Measurements from ENCODE around the gene CKS2. TPM values are rescaled to one million over a fixed set of nuclear protein-coding genes. Genes with fewer than 3 reads are reported as not detected.
"Not testable (repeated sequence)": the region's sequence is repeated elsewhere in the genome, so short reads cannot be mapped to it uniquely, and the experiment has no call there.

The CKS2 gene
- 10 to 100 TPM in 2 of 5 donors, 1 to 10 TPM in 1, not detected in 2; 1.4 to 34.7 (median 25.4) TPM for total RNA-seq
- 10 to 100 TPM; 43.5 to 84.0 (median 76.6) TPM for polyA plus RNA-seq
- long read RNA-seq, donor 1, transcript CKS2-201 (3 exons, 613 nt), result major isoform, 14 of 14 reads
- long read RNA-seq, donor 1, partial matches to known transcripts, result 0 of 14 reads
- long read RNA-seq, donor 1, other reads (novel, unspliced or antisense), result 0 of 14 reads
- long read RNA-seq, donor 2, transcript CKS2-201 (3 exons, 613 nt), result major isoform, 21 of 21 reads
- long read RNA-seq, donor 2, partial matches to known transcripts, result 0 of 21 reads
- long read RNA-seq, donor 2, other reads (novel, unspliced or antisense), result 0 of 21 reads
- long read RNA-seq, donor 3, transcript CKS2-201 (3 exons, 613 nt), result major isoform, 26 of 26 reads
- long read RNA-seq, donor 3, partial matches to known transcripts, result 0 of 26 reads
- long read RNA-seq, donor 3, other reads (novel, unspliced or antisense), result 0 of 26 reads
- long read RNA-seq, donor 4, partial matches to known transcripts, result 0 of 4 reads
- long read RNA-seq, donor 4, other reads (novel, unspliced or antisense), result 0 of 4 reads
- long read RNA-seq, donor 5, transcript CKS2-201 (3 exons, 613 nt), result major isoform, 27 of 27 reads
- long read RNA-seq, donor 5, partial matches to known transcripts, result 0 of 27 reads
- long read RNA-seq, donor 5, other reads (novel, unspliced or antisense), result 0 of 27 reads
- long read RNA-seq, donor 6, transcript CKS2-201 (3 exons, 613 nt), result major isoform, 63 of 63 reads
- long read RNA-seq, donor 6, partial matches to known transcripts, result 0 of 63 reads
- long read RNA-seq, donor 6, other reads (novel, unspliced or antisense), result 0 of 63 reads
- long read RNA-seq, donor 7, transcript CKS2-201 (3 exons, 613 nt), result major isoform, 39 of 39 reads
- long read RNA-seq, donor 7, partial matches to known transcripts, result 0 of 39 reads
- long read RNA-seq, donor 7, other reads (novel, unspliced or antisense), result 0 of 39 reads
- long read RNA-seq, donor 8, transcript CKS2-201 (3 exons, 613 nt), result major isoform, 34 of 39 reads
- long read RNA-seq, donor 8, partial matches to known transcripts, result 5 of 39 reads
- long read RNA-seq, donor 8, other reads (novel, unspliced or antisense), result 0 of 39 reads
- long read RNA-seq, donor 9, transcript CKS2-201 (3 exons, 613 nt), result major isoform, 31 of 40 reads
- long read RNA-seq, donor 9, partial matches to known transcripts, result 9 of 40 reads
- long read RNA-seq, donor 9, other reads (novel, unspliced or antisense), result 0 of 40 reads
- long read RNA-seq, donor 10, transcript CKS2-201 (3 exons, 613 nt), result major isoform, 16 of 16 reads
- long read RNA-seq, donor 10, partial matches to known transcripts, result 0 of 16 reads
- long read RNA-seq, donor 10, other reads (novel, unspliced or antisense), result 0 of 16 reads

DNA sequence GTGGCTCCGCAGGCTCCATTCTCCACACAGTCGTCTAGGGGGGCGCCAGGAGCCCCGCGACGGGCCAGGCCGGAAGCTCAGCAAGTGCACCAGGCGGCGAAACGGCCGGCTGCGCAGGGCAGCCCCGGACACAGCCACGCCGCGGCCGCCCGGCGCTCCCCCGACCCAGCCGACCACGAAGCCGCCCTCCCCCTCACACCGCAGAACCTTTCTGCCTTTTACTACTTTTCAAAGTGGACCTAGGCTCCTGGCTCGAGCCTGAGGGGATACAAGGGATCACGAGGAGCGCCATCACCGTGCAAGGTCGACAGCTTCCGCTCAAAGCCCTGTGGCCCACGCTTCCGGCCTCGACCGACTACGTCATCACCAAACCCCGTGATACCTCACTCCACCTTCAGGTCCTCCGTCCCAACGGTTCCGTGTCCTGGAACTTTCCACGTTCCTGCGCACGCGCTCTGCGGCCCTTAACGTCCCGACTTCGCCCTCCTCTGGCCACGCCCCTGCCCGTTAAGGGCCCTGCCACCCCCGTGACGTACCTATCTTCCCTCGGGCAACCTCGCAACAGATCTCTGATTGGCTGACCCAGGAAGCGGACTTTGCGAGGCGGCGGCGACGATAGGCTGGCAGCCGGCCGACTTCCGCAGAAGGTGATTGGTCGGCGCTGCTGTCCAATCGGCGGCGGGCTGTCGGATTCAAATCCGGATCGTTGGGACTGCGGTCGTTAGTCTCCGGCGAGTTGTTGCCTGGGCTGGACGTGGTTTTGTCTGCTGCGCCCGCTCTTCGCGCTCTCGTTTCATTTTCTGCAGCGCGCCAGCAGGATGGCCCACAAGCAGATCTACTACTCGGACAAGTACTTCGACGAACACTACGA is at the start of gene CKS2:
CKS2 (plus strand) TSS at position 721 of the 871 bp plus-strand sequence; CDS start at position 819, 98 bp downstream.
- H3K4me1 ChIP-seq, result peaks cover 22 to 39% (median 30%) of the 10 kb centered on the region in 4 donors
- H3K27ac ChIP-seq, result peak within 1 kb of the TSS; percentile 98 to 100 (median 99)
- 0% methylated on average over 40 to 86 of the region's 86 CpGs for WGBS, 5 donors
- H3K9me3 ChIP-seq, result no peaks in the 10 kb centered on the region
- intact Hi-C loops (cut with DNase I; ENCODE audit: low total_unique reads), result no loop called here
- H3K27me3 ChIP-seq, result no peaks in the 10 kb centered on the region
- DNase-seq, result peak; percentile 100
- H3K4me3 ChIP-seq, result peak within 1 kb of the TSS; percentile 81 to 95 (median 88)
- peaks cover 0 to 2% (median 0%) of the 10 kb centered on the region in 4 donors for H3K36me3 ChIP-seq
- peak; percentile 99 to 100 (median 99) for TF ChIP-seq POLR2AphosphoS5 (IDR thresholded peaks at IDR 0.05)
- no peak for TF ChIP-seq EP300 (IDR thresholded peaks at IDR 0.05)
- TF ChIP-seq, protein P1, sequence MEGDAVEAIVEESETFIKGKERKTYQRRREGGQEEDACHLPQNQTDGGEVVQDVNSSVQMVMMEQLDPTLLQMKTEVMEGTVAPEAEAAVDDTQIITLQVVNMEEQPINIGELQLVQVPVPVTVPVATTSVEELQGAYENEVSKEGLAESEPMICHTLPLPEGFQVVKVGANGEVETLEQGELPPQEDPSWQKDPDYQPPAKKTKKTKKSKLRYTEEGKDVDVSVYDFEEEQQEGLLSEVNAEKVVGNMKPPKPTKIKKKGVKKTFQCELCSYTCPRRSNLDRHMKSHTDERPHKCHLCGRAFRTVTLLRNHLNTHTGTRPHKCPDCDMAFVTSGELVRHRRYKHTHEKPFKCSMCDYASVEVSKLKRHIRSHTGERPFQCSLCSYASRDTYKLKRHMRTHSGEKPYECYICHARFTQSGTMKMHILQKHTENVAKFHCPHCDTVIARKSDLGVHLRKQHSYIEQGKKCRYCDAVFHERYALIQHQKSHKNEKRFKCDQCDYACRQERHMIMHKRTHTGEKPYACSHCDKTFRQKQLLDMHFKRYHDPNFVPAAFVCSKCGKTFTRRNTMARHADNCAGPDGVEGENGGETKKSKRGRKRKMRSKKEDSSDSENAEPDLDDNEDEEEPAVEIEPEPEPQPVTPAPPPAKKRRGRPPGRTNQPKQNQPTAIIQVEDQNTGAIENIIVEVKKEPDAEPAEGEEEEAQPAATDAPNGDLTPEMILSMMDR (IDR thresholded peaks at IDR 0.05), result peak in 1 of 7 experiments; percentile 22
- peak in 2 of 4 donors; percentile 92 to 97 for TF ChIP-seq POLR2A (IDR thresholded peaks at IDR 0.05)

DNA sequence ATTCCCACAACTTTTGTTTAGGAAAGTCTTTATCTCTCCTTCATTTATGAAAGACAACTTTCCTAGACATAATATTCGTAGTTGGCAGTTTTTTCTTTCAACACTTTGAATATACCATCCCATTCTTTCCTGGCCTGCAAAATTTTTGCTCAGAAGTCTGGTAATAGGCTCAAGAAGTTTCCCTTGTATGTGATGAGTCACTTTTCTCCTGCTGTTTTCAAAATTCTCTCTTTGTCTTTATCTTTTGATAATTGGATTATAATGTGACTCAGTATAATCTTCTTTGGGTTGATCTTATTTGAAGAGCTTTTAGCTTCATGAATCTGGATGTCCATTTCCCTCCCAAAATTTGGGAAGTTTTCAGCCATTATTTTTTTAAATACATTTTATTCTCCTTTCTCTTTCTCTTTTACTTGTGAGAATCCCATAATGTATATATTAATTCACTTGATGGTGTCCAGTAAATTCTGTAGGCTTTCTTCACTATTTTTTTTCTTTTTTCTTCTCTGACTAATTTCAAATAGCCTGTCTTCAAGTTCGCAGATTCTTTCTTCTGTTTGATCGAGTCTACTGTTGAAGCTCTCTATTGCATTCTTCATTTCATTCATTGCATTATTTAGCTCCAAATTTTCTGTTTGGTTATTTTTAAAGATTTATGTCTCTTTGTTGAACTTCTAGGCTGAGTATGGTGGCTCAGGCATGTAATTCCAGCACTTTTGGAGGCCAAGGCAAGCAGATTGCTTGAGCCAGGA is 37.3 kb upstream of the CKS2 start:
- Histone ChIP-seq H3K9me3 (peaks cover 3 to 38% (median 20%) of the 10 kb centered on the region in 4 donors), H3K4me1 (peaks cover 0 to 7% (median 4%) of the 10 kb centered on the region in 4 donors), H3K27ac (no peak overlapping the region), H3K4me3 (no peak overlapping the region), H3K36me3 (no peaks in the 10 kb centered on the region), H3K27me3 (no peaks in the 10 kb centered on the region)
- intact Hi-C loops (cut with DNase I; ENCODE audit: low total_unique reads), result no loop called here
- 76 to 93% (median 91%) methylated on average over 3 of the region's 3 CpGs for WGBS, 5 donors
- no peak for DNase-seq
- TF ChIP-seq, protein P1 (IDR thresholded peaks at IDR 0.05), result no peak
- TF ChIP-seq POLR2A (IDR thresholded peaks at IDR 0.05) (no peak), POLR2AphosphoS5 (IDR thresholded peaks at IDR 0.05) (no peak), EP300 (IDR thresholded peaks at IDR 0.05) (no peak)

DNA sequence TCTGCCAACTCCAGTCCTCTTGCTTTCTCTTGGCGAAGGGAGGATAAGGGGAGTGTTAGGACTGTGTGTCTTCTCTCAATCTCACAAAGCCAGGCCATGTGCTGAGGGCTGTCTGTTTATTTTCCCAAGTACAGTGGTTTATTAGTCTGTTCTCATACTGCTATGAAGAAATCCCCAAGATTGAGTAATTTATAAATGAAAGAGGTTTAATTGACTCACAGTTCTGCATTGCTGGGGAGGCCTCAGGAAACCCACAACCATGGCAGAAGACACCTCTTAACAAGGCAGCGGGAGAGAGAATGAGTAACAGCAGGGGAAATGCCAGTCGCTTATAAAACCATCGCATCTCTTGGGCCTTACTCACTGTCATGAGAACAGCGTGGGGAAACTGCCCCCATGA is 36.2 kb upstream of the CKS2 start:
- no peaks in the 10 kb centered on the region for H3K27me3 ChIP-seq
- intact Hi-C loops (cut with DNase I; ENCODE audit: low total_unique reads), result no loop called here
- no peak overlapping the region for H3K27ac ChIP-seq
- no peak for TF ChIP-seq EP300 (IDR thresholded peaks at IDR 0.05)
- TF ChIP-seq, protein P1 (IDR thresholded peaks at IDR 0.05), result no peak
- no peak for TF ChIP-seq POLR2AphosphoS5 (IDR thresholded peaks at IDR 0.05)
- H3K36me3 ChIP-seq, result no peaks in the 10 kb centered on the region
- no peak for DNase-seq
- H3K4me1 ChIP-seq, result peaks cover 0 to 7% (median 4%) of the 10 kb centered on the region in 4 donors
- peaks cover 3 to 38% (median 20%) of the 10 kb centered on the region in 4 donors for H3K9me3 ChIP-seq
- 75 to 88% (median 78%) methylated on average over 5 of the region's 5 CpGs for WGBS, 5 donors
- H3K4me3 ChIP-seq, result no peak overlapping the region

DNA sequence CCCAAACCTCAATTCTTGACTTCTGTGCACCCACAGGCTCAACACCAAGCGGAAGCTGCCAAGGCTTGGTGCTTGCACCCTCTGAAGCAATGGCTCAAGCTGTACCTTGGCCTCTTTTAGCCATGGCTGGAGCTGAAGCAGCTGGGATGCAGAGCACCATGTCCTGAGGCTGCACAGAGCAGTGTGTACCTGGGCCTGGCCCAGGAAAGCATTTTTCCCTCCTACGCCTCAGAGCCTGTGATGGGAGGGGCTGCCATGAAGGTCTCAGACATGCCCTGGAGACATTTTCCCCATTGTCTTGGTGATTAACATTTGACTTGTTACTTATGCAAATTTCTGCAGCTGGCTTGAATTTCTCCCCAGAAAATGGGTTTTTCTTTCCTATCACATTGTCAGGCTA is 35.0 kb upstream of the CKS2 start:
- H3K9me3 ChIP-seq, result peaks cover 3 to 38% (median 20%) of the 10 kb centered on the region in 4 donors
- H3K36me3 ChIP-seq; H3K4me1 ChIP-seq; H3K4me3 ChIP-seq; H3K27me3 ChIP-seq; intact Hi-C loops (cut with DNase I; ENCODE audit: low total_unique reads); DNase-seq; H3K27ac ChIP-seq: not testable (repeated sequence)
- 93 to 100% (median 97%) methylated on average over 2 of the region's 2 CpGs for WGBS, 5 donors
